ENCODE results near the gene BEGAIN. TPM values are rescaled to one million over a fixed set of nuclear protein-coding genes. Genes with fewer than 3 reads are reported as not detected.

The BEGAIN gene
- total and polyA plus RNA-seq, 11 donors = 0.14 to 2.8 (median 0.75) TPM

- WGBS, 4 donors = 74 to 86% (median 83%) methylated on average over 3 to 8 of the region's 8 CpGs
Observed at GRCh38 chr14:100577986-100578431, 9.2 kb downstream of the BEGAIN start.

GRCh38 chr14:100577321-100577985 is 9.8 kb downstream of the BEGAIN start:
- Histone ChIP-seq H3K36me3 (no peaks in the 10 kb centered on the region), H3K4me3 (no peak overlapping the region), H3K27me3 (peaks cover 0 to 24% (median 7%) of the 10 kb centered on the region in 9 donors), H3K4me1 (no peaks in the 10 kb centered on the region), H3K9me3 (peaks cover 0 to 7% (median 0%) of the 10 kb centered on the region in 12 donors), H3K27ac (no peak overlapping the region)
- WGBS, 4 donors = 72 to 89% (median 78%) methylated on average over 13 to 23 of the region's 23 CpGs
- intact Hi-C loops (cut with DNase I) = no loop called here
- TF ChIP-seq CTCF (IDR thresholded peaks at IDR 0.05) = no peak
- TF ChIP-seq POLR2A (IDR thresholded peaks at IDR 0.05) = no peak
- DNase-seq (peak in 3 of 5 donors; percentile 18 to 61 (median 32)), ATAC-seq (peak in 1 of 4 donors; percentile 6)

More at GRCh38 chr14:100577986-100578431, 9.2 kb downstream of the BEGAIN start:
- Histone ChIP-seq H3K9me3 (peaks cover 0 to 7% (median 0%) of the 10 kb centered on the region in 12 donors), H3K4me1 (no peaks in the 10 kb centered on the region), H3K27ac (no peak overlapping the region), H3K27me3 (peaks cover 0 to 21% (median 3%) of the 10 kb centered on the region in 9 donors), H3K4me3 (no peak overlapping the region), H3K36me3 (no peaks in the 10 kb centered on the region)
- TF ChIP-seq CTCF (IDR thresholded peaks at IDR 0.05) (no peak), POLR2A (IDR thresholded peaks at IDR 0.05) (no peak)
- ATAC-seq (no peak), DNase-seq (peak in 2 of 5 donors; percentile 8 to 46)
- intact Hi-C loops (cut with DNase I) = no loop called here

- peaks cover 0 to 31% (median 11%) of the 10 kb centered on the region in 9 donors for H3K27me3 ChIP-seq
- intact Hi-C loops (cut with DNase I) = no loop called here
- ATAC-seq (no peak), DNase-seq (peak in 3 of 5 donors; percentile 13 to 43 (median 20))
- H3K4me3 ChIP-seq = no peak overlapping the region
- no peaks in the 10 kb centered on the region for H3K4me1 ChIP-seq
- TF ChIP-seq CTCF (IDR thresholded peaks at IDR 0.05) (no peak), POLR2A (IDR thresholded peaks at IDR 0.05) (no peak)
- H3K27ac ChIP-seq = no peak overlapping the region
- no peaks in the 10 kb centered on the region for H3K36me3 ChIP-seq
- H3K9me3 ChIP-seq = peaks cover 0 to 7% (median 0%) of the 10 kb centered on the region in 12 donors
- WGBS, 4 donors = 86 to 89% (median 88%) methylated on average over 20 to 26 of the region's 26 CpGs
Observed at GRCh38 chr14:100576091-100577085, 10.8 kb downstream of the BEGAIN start.

Measured in heart left ventricle (tissue), 16 donors.